ENCODE data around the gene BCAP31. TPM values are rescaled to one million over a fixed set of nuclear protein-coding genes. Genes with fewer than 3 reads are reported as not detected.
A peak's percentile ranks its signal among the peaks of the same experiment; 100 is the strongest.

The BCAP31 gene
- total and polyA plus RNA-seq, 2 of the 13 experiments (the other 11 are each of a cell fraction or from before 2014, with no cell fraction given) = 139 to 178 TPM

DNA sequence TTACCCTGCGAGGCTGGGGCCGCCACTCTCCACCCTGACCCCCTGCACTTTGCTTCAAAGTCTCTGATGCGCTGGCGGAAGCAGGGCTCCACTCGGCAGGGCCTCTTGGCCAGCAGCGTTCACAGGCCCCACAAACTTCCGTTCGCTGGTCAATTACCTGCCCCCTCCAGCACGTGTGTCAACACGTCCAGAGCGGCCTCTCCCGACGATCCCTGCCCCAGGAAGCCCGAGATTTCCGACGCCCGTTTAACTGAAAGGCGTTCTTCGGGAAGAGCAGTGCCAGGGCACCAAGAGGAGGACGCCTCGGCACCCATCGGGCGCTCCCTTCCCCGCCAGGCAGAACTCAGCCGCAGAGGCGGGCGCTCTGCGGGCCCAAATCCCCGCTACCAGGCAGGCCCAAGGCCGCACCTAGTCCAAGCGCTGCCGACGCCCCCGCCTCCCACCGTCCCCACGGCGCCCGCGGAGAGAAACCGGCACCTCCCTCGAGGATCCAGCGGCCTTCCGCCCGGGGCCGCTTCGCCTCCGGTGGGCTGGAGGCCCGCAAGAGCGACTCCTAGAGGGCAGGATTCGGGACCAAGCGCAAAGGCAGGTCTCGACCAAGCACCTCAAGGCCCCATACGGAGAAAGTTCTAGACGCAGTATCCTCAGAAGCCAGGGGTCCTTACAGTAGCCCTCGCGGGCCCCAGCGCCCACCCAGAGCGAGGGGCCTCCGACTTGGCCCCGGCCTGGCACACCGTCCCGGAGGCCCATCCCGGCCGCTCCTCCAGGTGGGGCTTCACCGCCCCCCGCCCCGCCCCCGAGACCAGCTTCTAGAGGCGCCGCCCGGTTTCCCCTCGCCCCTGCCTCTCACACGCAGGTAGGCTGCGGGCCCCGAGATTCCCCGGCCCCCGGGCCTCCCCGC, 586 bp downstream of the BCAP31 start (continued):
- TF ChIP-seq ZNF879 (CRISPR knock-in tag; IDR thresholded peaks at IDR 0.05) (0 out of 2 replicates have a peak, but pooled peaks have one; percentile 33), FOXA1 (IDR thresholded peaks at IDR 0.05) (no peak), FOXA1 (CRISPR knock-in tag; IDR thresholded peaks at IDR 0.05) (peak; percentile 82), MXD4 (CRISPR knock-in tag; IDR thresholded peaks at IDR 0.05) (peak; percentile 35; the same call in 1 of the 2 replicates), HOXD1 (CRISPR knock-in tag; IDR thresholded peaks at IDR 0.05) (0 out of 2 replicates have a peak, but pooled peaks have one; percentile 42), ZNF136 (CRISPR knock-in tag; IDR thresholded peaks at IDR 0.05; ENCODE audit: low read depth) (0 out of 2 replicates have a peak, but pooled peaks have one; percentile 65), ZNF34 (CRISPR knock-in tag; IDR thresholded peaks at IDR 0.05; ENCODE audit: borderline replicate concordance) (no peak), ZSCAN9 (CRISPR knock-in tag; IDR thresholded peaks at IDR 0.05; ENCODE audit: borderline replicate concordance) (no peak), ZNF558 (CRISPR knock-in tag; IDR thresholded peaks at IDR 0.05; ENCODE audit: borderline replicate concordance) (0 out of 2 replicates have a peak, but pooled peaks have one; percentile 22), ZNF274 (CRISPR knock-in tag; IDR thresholded peaks at IDR 0.05) (peak; percentile 86), SNAI1 (CRISPR knock-in tag; IDR thresholded peaks at IDR 0.05; ENCODE audit: borderline replicate concordance) (no peak; the same call in 1 of the 2 replicates), ZNF775 (CRISPR knock-in tag; IDR thresholded peaks at IDR 0.05; ENCODE audit: borderline replicate concordance) (no peak), ZBTB7B (CRISPR knock-in tag; IDR thresholded peaks at IDR 0.05) (peak; percentile 26; the same call in 1 of the 2 replicates), ZNF83 (CRISPR knock-in tag; IDR thresholded peaks at IDR 0.05; ENCODE audit: borderline replicate concordance) (no peak), ZFY (CRISPR knock-in tag; IDR thresholded peaks at IDR 0.05) (peak; percentile 66), NR2F6 (IDR thresholded peaks at IDR 0.05) (no peak), NR2F6 (CRISPR knock-in tag; IDR thresholded peaks at IDR 0.05) (peak; percentile 38; the same call in 1 of the 2 replicates), FOXK1 (CRISPR knock-in tag; IDR thresholded peaks at IDR 0.05; ENCODE audit: borderline replicate concordance, low read depth) (no peak), SOX5 (CRISPR knock-in tag; IDR thresholded peaks at IDR 0.05; ENCODE audit: borderline replicate concordance) (peak; percentile 28; the same call in 1 of the 2 replicates), IKZF1 (IDR thresholded peaks at IDR 0.05) (no peak), NFYB (CRISPR knock-in tag; IDR thresholded peaks at IDR 0.05) (no peak)
- TF ChIP-seq, protein P1, sequence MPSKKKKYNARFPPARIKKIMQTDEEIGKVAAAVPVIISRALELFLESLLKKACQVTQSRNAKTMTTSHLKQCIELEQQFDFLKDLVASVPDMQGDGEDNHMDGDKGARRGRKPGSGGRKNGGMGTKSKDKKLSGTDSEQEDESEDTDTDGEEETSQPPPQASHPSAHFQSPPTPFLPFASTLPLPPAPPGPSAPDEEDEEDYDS (CRISPR knock-in tag; IDR thresholded peaks at IDR 0.05) = no peak
- TF ChIP-seq, protein P2, sequence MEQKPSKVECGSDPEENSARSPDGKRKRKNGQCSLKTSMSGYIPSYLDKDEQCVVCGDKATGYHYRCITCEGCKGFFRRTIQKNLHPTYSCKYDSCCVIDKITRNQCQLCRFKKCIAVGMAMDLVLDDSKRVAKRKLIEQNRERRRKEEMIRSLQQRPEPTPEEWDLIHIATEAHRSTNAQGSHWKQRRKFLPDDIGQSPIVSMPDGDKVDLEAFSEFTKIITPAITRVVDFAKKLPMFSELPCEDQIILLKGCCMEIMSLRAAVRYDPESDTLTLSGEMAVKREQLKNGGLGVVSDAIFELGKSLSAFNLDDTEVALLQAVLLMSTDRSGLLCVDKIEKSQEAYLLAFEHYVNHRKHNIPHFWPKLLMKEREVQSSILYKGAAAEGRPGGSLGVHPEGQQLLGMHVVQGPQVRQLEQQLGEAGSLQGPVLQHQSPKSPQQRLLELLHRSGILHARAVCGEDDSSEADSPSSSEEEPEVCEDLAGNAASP (CRISPR knock-in tag; IDR thresholded peaks at IDR 0.05; ENCODE audit: borderline replicate concordance) = no peak
- TF ChIP-seq, protein P3, sequence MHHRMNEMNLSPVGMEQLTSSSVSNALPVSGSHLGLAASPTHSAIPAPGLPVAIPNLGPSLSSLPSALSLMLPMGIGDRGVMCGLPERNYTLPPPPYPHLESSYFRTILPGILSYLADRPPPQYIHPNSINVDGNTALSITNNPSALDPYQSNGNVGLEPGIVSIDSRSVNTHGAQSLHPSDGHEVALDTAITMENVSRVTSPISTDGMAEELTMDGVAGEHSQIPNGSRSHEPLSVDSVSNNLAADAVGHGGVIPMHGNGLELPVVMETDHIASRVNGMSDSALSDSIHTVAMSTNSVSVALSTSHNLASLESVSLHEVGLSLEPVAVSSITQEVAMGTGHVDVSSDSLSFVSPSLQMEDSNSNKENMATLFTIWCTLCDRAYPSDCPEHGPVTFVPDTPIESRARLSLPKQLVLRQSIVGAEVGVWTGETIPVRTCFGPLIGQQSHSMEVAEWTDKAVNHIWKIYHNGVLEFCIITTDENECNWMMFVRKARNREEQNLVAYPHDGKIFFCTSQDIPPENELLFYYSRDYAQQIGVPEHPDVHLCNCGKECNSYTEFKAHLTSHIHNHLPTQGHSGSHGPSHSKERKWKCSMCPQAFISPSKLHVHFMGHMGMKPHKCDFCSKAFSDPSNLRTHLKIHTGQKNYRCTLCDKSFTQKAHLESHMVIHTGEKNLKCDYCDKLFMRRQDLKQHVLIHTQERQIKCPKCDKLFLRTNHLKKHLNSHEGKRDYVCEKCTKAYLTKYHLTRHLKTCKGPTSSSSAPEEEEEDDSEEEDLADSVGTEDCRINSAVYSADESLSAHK (CRISPR knock-in tag; IDR thresholded peaks at IDR 0.05; ENCODE audit: borderline replicate concordance) = no peak

Measured in HepG2 (cell line).